Vagina (tissue), 2 donors: Measurements from ENCODE around the gene RABEP2.

Experiments used
- CTCF ChIP-seq, 3 experiments: fragments of 450-650 bp in 2 of 3; fragments of 200-600 bp in 1 of 3; sonication (generic) in 1 of 3; IDR thresholded peaks; one replicate each; pipeline ENCODE4 v1.5.1; 2017 to 2019; ENCODE audit warnings: antibody characterized with exemption in 3 of 3, mild to moderate bottlenecking in 2 of 3, moderate library complexity in 2 of 3
- POLR2A ChIP-seq, 2 donors: fragments of 450-650 bp; IDR thresholded peaks; one replicate each; pipeline ENCODE4 v1.6.1; 2017; ENCODE audit warnings: antibody characterized with exemption in 2 of 2, mild to moderate bottlenecking in 2 of 2, moderate library complexity in 2 of 2

DNA sequence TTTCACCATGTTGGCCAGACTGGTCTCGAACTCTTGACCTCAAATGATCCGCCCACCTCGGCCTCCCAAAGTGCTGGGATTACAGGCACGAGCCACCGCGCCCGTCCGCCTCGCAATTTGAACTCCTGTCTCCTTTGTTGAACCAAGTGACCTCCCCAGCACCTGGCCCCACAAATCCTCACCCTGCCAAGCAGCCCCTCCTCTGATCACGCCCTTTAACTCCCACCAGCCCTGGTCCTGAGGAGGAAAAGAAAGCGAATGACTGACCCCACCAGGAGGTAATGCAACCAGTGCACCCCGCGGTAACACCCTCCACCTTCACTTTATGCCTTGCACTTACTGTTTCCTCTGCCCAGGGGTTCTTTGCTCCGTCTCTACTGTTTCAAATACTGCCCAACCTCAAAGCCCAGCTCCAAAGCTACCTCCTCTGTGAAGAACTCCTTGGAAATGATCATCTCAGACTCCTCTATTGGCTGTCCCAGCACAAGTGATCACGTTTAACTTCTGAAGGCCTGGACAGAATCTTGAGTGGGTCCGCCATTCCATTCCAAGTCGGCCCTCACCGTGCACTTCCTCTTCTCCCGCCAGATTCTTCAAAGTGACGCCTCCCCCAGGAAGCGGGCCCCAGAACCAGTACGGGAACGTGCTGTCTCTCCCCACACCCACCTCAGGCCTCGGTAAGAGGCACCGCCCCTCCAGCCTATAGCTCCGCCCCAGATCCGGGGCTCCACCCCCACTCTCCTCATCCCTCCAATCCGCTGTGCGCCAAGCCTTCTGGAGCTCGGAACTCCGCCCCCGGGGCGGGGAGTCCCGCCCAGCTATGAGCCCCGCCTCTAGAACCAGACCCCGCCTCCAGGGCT is 11.1 kb upstream of the RABEP2 start:
- no peak for TF ChIP-seq POLR2A (IDR thresholded peaks at IDR 0.05)
- TF ChIP-seq CTCF (IDR thresholded peaks at IDR 0.05) = no peak
